Activated naive CD4-positive, alpha-beta T cell treated with anti-CD3 and anti-CD28 coated beads, Interleukin-2, amount 10 ng/mL, durations not matched to agents 7 days and 5 days (primary cell): Measurements from ENCODE around the gene POLR1G.
"Not testable (repeated sequence)": the region's sequence is repeated elsewhere in the genome, so short reads cannot be mapped to it uniquely, and the experiment has no call there.

Experiments
- CTCF ChIA-PET: fragments of 350-600 bp; sonication (Branson Sonifier 250); formaldehyde crosslinking; loops from one replicate; lab custom pipeline; 2021; ENCODE audit warnings: antibody characterized with exemption; lab: Charles Lee
- DNase-seq: peaks from one replicate; pipeline ENCODE4 v3.0.0-alpha.2; 2020
- H3K27ac Mint-ChIP-seq: one replicate; pipeline ENCODE4 v1.8.0; 2021; ENCODE audit warnings: mild to moderate bottlenecking, moderate library complexity, mixed read lengths
- H3K27me3 Mint-ChIP-seq: one replicate; pipeline ENCODE4 v1.8.0; 2021; ENCODE audit warnings: mild to moderate bottlenecking, mixed read lengths
- H3K36me3 Mint-ChIP-seq: one replicate; pipeline ENCODE4 v1.8.0; 2021; ENCODE audit warnings: mixed read lengths
- H3K4me1 Mint-ChIP-seq: one replicate; pipeline ENCODE4 v1.8.0; 2021; ENCODE audit warnings: mixed read lengths
- H3K4me3 Mint-ChIP-seq: one replicate; pipeline ENCODE4 v1.8.0; 2021; ENCODE audit warnings: mild to moderate bottlenecking, moderate library complexity, mixed read lengths
- H3K9me3 Mint-ChIP-seq: one replicate; pipeline ENCODE4 v1.8.0; 2021; ENCODE audit warnings: mixed read lengths

POLR1G gene

DNA sequence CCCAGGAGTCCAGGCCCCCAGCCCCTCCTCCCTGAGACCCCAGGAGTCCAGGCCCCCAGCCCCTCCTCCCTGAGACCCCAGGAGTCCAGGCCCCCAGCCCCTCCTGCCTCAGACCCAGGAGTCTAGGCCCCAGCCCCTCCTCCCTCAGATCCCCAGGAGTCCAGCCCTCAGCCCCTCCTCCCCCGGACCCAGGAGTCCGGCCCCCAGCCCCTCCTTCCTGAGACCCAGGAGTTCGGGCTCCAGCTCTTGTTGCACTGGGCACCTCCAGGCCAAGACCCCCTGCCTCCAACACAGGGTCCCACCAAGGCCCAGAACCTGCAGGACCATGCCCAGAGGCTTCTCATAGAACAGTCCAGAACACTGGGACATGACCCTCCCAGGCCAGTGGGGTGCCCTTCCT is 13.5 kb downstream of the POLR1G start:
- peaks cover 34% of the 10 kb centered on the region for H3K36me3 Mint-ChIP-seq
- peaks cover 64% of the 10 kb centered on the region for H3K4me1 Mint-ChIP-seq
- peak overlapping the region; percentile 55 for H3K27ac Mint-ChIP-seq
- no peak overlapping the region for H3K4me3 Mint-ChIP-seq
- DNase-seq: no peak
- CTCF ChIA-PET: no interaction called here
- H3K9me3 Mint-ChIP-seq: no peaks in the 10 kb centered on the region
- no peaks in the 10 kb centered on the region for H3K27me3 Mint-ChIP-seq

DNA sequence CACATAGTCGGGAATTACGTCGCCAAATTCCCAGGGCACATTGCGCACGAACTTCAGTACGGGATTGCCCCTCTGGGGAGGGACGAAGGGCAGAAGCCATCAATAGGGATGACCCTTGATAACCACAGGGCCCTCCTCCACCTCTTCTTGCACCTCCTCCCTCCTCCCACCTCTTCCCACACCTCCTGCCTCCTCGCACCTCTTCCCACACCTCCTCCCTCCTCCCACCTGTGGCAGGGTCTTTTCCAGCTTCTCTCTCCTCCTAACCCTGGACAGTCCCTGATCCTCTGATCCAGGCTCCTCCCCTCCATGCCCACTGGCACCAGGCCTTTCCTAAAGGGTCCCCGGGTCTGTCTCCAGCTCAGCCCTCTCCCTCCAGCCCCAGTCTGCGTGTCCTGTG is 13.9 kb downstream of the POLR1G start:
- H3K27me3 Mint-ChIP-seq: no peaks in the 10 kb centered on the region
- H3K9me3 Mint-ChIP-seq: no peaks in the 10 kb centered on the region
- H3K27ac Mint-ChIP-seq: peak overlapping the region; percentile 69
- H3K36me3 Mint-ChIP-seq: peaks cover 34% of the 10 kb centered on the region
- peaks cover 64% of the 10 kb centered on the region for H3K4me1 Mint-ChIP-seq
- CTCF ChIA-PET: no interaction called here
- no peak for DNase-seq
- no peak overlapping the region for H3K4me3 Mint-ChIP-seq

- Mint-ChIP-seq H3K27ac (peak overlapping the region; percentile 26), H3K9me3 (no peaks in the 10 kb centered on the region), H3K4me3 (peak overlapping the region; percentile 27), H3K36me3 (peaks cover 31% of the 10 kb centered on the region), H3K27me3 (no peaks in the 10 kb centered on the region), H3K4me1 (peaks cover 68% of the 10 kb centered on the region)
- CTCF ChIA-PET: interaction anchor here (0.6 kb wide), 1 partner anchor 260 kb away, joined by 3 read pairs; no protein-coding TSS in a partner anchor
- no peak for DNase-seq
These were observed 14.4 kb downstream of the POLR1G start for GRCh38 chr19:45420871-45421270.

GRCh38 chr19:45421947-45422498 is 15.6 kb downstream of the POLR1G start:
- no peak for DNase-seq
- Mint-ChIP-seq H3K4me3 (peak overlapping the region; percentile 40), H3K4me1 (peaks cover 70% of the 10 kb centered on the region), H3K27ac (peak overlapping the region; percentile 74), H3K36me3 (peaks cover 25% of the 10 kb centered on the region), H3K9me3 (no peaks in the 10 kb centered on the region), H3K27me3 (peaks cover 6% of the 10 kb centered on the region)
- CTCF ChIA-PET: interaction anchor here (0.7 to 0.9 kb wide), 2 partner anchors 17 to 18 kb away, joined by 3 read pairs; no protein-coding TSS in a partner anchor

GRCh38 chr19:45423033-45423588 is 16.7 kb downstream of the POLR1G start:
- Mint-ChIP-seq H3K9me3 (no peaks in the 10 kb centered on the region), H3K27ac (peak overlapping the region; percentile 97), H3K27me3 (peaks cover 17% of the 10 kb centered on the region), H3K36me3 (peaks cover 21% of the 10 kb centered on the region), H3K4me3 (peak overlapping the region; percentile 94), H3K4me1 (peaks cover 71% of the 10 kb centered on the region)
- CTCF ChIA-PET: interaction anchor here (0.6 to 1.9 kb wide), 2 partner anchors 17 to 18 kb away, joined by 4 to 11 read pairs; partner anchors contain the start of gene PPP1R13L
- no peak for DNase-seq

- H3K4me3 Mint-ChIP-seq: peak within 1 kb of the TSS; percentile 94
- H3K36me3 Mint-ChIP-seq: peaks cover 18% of the 10 kb centered on the region
- peaks cover 22% of the 10 kb centered on the region for H3K27me3 Mint-ChIP-seq
- peaks cover 70% of the 10 kb centered on the region for H3K4me1 Mint-ChIP-seq
- peak within 1 kb of the TSS; percentile 97 for H3K27ac Mint-ChIP-seq
- DNase-seq: peak; percentile 95
- CTCF ChIA-PET: interaction anchor here (0.6 to 2.1 kb wide), 3 partner anchors 16 to 55 kb away, joined by 4 to 11 read pairs (median 9); partner anchors contain the start of gene PPP1R13L
- H3K9me3 Mint-ChIP-seq: no peaks in the 10 kb centered on the region
These were observed 17.2 kb downstream of the POLR1G start, which contains the start of gene ERCC1 for GRCh38 chr19:45423589-45424190. Gene ERCC1 (minus strand): TSS chr19:45423917. CDS start chr19:45423374, 543 bp downstream.

- Mint-ChIP-seq H3K4me1 (peaks cover 62% of the 10 kb centered on the region), H3K4me3 (peak overlapping the region; percentile 94), H3K27ac (peak overlapping the region; percentile 97), H3K27me3 (peaks cover 30% of the 10 kb centered on the region), H3K9me3 (no peaks in the 10 kb centered on the region), H3K36me3 (peaks cover 18% of the 10 kb centered on the region)
- CTCF ChIA-PET: interaction anchor here (0.7 to 2.1 kb wide), 4 partner anchors 15 to 136 kb away, joined by 3 to 11 read pairs (median 6); no protein-coding TSS in a partner anchor
- DNase-seq: peak; percentile 57
These were observed 18.0 kb downstream of the POLR1G start for GRCh38 chr19:45424191-45425058.

GRCh38 chr19:45428384-45429231 is 22.2 kb downstream of the POLR1G start:
- H3K36me3 Mint-ChIP-seq: peaks cover 1% of the 10 kb centered on the region
- CTCF ChIA-PET: interaction anchor here (0.7 to 1.2 kb wide), 6 partner anchors 10 to 57 kb away, joined by 3 to 15 read pairs (median 4); no protein-coding TSS in a partner anchor
- H3K9me3 Mint-ChIP-seq: no peaks in the 10 kb centered on the region
- H3K27me3 Mint-ChIP-seq: peaks cover 52% of the 10 kb centered on the region
- H3K4me1 Mint-ChIP-seq: peaks cover 28% of the 10 kb centered on the region
- no peak overlapping the region for H3K27ac Mint-ChIP-seq
- DNase-seq: no peak
- peak overlapping the region; percentile 51 for H3K4me3 Mint-ChIP-seq

GRCh38 chr19:45429896-45430295 is 23.5 kb downstream of the POLR1G start:
- H3K27me3 Mint-ChIP-seq: peaks cover 52% of the 10 kb centered on the region
- not testable (repeated sequence) for DNase-seq, H3K27ac Mint-ChIP-seq, H3K36me3 Mint-ChIP-seq, H3K4me3 Mint-ChIP-seq, H3K9me3 Mint-ChIP-seq
- peaks cover 16% of the 10 kb centered on the region for H3K4me1 Mint-ChIP-seq
- CTCF ChIA-PET: interaction anchor here (0.5 to 1.9 kb wide), 3 partner anchors 10 to 370 kb away, joined by 3 to 13 read pairs (median 8); no protein-coding TSS in a partner anchor

DNA sequence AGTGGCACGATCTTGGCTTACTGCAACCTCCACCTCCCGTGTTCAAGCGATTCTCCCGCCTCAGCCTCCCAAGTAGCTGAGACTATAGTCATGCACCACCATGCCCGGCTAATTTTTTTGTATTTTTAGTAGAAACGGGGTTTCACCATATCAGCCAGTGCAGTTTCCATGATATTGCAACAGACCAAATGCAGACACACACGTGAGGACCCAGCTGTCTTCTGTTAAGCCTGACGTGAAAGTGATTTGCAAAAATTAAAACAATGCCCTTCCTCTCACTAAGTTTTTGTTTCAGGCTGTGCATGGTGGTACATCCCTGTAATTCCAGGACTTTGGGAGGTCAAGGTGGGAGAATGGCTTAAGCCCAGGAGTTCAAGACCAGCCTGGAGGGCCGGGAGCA is 24.6 kb downstream of the POLR1G start:
- H3K27ac Mint-ChIP-seq, DNase-seq, H3K36me3 Mint-ChIP-seq, H3K9me3 Mint-ChIP-seq, H3K4me3 Mint-ChIP-seq: not testable (repeated sequence)
- CTCF ChIA-PET: interaction anchor here (1.2 to 1.9 kb wide), 4 partner anchors 8 to 54 kb away, joined by 3 to 13 read pairs (median 6); no protein-coding TSS in a partner anchor
- H3K27me3 Mint-ChIP-seq: peaks cover 56% of the 10 kb centered on the region
- H3K4me1 Mint-ChIP-seq: peaks cover 12% of the 10 kb centered on the region

DNA sequence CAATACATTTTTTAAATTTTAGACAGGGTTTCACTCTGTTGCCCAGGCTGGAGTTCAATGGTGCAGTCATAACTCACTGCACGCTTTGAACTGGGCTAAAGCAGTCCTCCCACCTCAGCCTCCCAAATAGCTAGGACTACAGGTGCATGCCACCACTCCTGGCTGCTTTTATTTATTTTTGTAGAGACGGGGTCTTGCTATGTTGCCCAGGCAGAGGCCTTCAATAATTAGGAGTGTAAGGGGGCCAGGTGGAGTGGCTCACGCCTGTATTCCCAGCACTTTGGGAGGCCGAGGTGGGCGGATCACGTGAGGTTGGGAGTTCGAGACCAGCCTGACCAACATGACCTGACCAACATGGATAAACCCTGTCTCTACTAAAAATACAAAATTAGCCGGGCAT is 26.1 kb downstream of the POLR1G start:
- H3K4me3 Mint-ChIP-seq, H3K27ac Mint-ChIP-seq, DNase-seq, H3K36me3 Mint-ChIP-seq, H3K9me3 Mint-ChIP-seq, H3K4me1 Mint-ChIP-seq: not testable (repeated sequence)
- peaks cover 45% of the 10 kb centered on the region for H3K27me3 Mint-ChIP-seq
- CTCF ChIA-PET: interaction anchor here (1.2 to 1.6 kb wide), 3 partner anchors 28 to 48 kb away, joined by 3 read pairs; no protein-coding TSS in a partner anchor

DNA sequence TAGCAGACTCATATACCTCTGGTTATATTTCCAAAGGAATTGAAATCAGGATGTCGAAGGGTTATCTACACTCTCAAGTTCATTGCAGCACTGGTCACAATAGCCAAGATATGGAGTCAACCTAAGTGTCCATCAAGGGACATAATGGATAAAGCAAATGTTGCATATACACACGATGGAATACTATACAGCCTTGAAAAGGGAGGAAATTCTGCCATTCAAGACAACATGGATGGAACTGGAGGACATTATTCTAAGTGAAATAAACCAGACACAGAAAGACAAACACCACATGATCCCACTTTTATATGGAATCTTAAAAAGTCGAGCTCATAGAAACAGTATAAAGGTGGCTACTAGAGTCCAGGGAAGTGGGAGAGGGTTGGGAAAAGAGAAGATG is 30.9 kb downstream of the POLR1G start:
- no peak for DNase-seq
- Mint-ChIP-seq H3K4me1 (peaks cover 21% of the 10 kb centered on the region), H3K36me3 (no peaks in the 10 kb centered on the region), H3K27ac (no peak overlapping the region), H3K4me3 (no peak overlapping the region), H3K9me3 (no peaks in the 10 kb centered on the region), H3K27me3 (peaks cover 4% of the 10 kb centered on the region)
- CTCF ChIA-PET: interaction anchor here (2.1 to 8.5 kb wide), 2 partner anchors 41 to 48 kb away, joined by 6 to 229 read pairs; no protein-coding TSS in a partner anchor

DNA sequence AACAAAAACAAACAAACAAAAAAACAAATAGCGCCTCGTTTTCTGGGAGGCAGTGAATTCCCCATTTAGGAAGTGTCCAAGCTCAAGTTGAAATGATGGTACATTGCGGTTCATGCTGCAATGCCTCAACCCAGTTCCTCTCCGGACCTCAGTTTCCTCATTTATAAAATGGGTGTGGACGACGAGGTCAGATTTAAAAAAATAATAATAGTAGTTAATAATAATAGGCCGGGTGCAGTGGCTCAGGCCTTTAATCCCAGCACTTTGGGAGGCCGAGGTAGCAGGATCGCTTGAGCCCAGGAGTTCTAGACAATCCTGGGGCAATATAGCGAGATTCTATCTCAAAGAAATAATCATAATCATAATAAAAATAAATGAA is 32.7 kb downstream of the POLR1G start:
- H3K27me3 Mint-ChIP-seq: peaks cover 16% of the 10 kb centered on the region
- H3K9me3 Mint-ChIP-seq: no peaks in the 10 kb centered on the region
- peaks cover 37% of the 10 kb centered on the region for H3K4me1 Mint-ChIP-seq
- no peaks in the 10 kb centered on the region for H3K36me3 Mint-ChIP-seq
- H3K4me3 Mint-ChIP-seq: peak overlapping the region; percentile 61
- no peak for DNase-seq
- CTCF ChIA-PET: interaction anchor here (0.7 to 8.5 kb wide), 29 partner anchors 9 to 253 kb away, joined by 3 to 229 read pairs (median 5); partner anchors contain the start of genes ERCC1, FOSB, PPM1N and PPP1R13L
- H3K27ac Mint-ChIP-seq: peak overlapping the region; percentile 33
